ENCODE data around the gene NFATC3.

DNA sequence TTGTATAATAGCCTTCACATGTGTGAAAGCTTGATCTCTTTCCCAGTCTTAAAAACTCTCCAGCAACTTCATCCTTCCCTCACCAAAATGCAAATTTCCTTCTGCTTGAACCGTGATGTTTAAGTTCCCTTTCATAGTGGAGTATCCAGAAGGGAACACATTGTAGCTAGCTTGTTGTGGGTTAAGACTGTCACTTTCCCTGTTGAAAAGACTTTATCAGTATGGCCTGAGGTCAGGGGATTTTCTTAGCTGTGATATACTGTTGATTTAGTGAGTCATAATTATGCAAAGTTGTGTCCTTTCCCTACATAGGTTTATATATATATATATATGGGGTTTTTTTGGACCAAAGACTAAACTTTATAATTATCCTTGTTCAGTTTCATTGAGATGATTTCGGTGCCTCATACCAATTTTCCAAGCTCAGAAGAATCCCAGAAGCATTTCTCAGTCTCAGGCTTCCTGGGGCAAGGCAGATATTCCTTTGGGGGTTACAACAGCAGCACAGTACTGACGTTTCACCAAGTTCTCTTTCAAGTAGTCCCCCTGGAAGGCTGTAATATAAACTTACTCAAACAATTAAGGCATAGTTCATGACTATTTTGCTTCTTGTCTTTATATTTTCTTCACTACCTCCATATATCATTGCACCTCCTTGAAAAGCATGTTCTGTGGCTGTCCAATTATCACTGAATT is 115.1 kb downstream of the NFATC3 start:
- TF ChIP-seq CTCF (IDR thresholded peaks at IDR 0.05; ENCODE audit: low read depth, low read length) = no peak
- no peak for TF ChIP-seq POLR2A (IDR thresholded peaks at IDR 0.05; ENCODE audit: extremely low read depth, insufficient read length)
